Fibroblast of skin of back (primary cell): ENCODE data around the gene HOXA7. TPM values are rescaled to one million over a fixed set of nuclear protein-coding genes. Genes with fewer than 3 reads are reported as not detected.
A peak's percentile ranks its signal among the peaks of the same experiment; 100 is the strongest.

Experiments used
- DNase-seq: peaks from one replicate; pipeline ENCODE4 v3.0.0-alpha.2; 2013
- polyA plus RNA-seq, 2 experiments: library from polyadenylated mRNA; unstranded; fragments of 120-200 nt; gene quantifications; one replicate each; pipeline ENCODE4 v1.2.1, GENCODE V29; 2013; ENCODE audit not compliant: insufficient read length in 2 of 2

HOXA7 gene
- polyA plus RNA-seq (2013, experiment 1 of 2; ENCODE audit: insufficient read length) = 0.12 TPM
- polyA plus RNA-seq (2013, experiment 2 of 2; ENCODE audit: insufficient read length) = 0.08 TPM

DNA sequence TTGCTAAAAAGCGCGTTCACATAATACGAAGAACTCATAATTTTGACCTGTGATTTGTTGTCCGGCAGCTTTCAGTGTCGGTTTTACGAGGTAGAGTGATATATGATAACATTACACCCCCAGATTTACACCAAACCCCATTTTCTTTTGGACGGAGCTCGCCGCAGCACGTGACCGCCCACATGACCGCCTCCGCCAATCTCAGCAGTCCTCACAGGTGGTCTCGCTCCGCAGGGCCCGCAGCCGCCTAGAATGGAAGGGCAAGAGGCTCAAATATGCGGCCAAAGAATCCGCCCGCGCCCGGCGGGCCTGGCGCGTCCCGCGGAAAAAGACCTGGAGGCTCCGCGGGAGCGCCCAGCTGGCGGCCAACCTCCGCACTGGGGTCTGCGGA, at the start of gene HOXA7:
Gene HOXA7, minus strand, starts transcription at position 168 of the 391 bp plus-strand sequence. Its CDS starts 130 bp downstream, at position 38.
- no peak for DNase-seq

DNA sequence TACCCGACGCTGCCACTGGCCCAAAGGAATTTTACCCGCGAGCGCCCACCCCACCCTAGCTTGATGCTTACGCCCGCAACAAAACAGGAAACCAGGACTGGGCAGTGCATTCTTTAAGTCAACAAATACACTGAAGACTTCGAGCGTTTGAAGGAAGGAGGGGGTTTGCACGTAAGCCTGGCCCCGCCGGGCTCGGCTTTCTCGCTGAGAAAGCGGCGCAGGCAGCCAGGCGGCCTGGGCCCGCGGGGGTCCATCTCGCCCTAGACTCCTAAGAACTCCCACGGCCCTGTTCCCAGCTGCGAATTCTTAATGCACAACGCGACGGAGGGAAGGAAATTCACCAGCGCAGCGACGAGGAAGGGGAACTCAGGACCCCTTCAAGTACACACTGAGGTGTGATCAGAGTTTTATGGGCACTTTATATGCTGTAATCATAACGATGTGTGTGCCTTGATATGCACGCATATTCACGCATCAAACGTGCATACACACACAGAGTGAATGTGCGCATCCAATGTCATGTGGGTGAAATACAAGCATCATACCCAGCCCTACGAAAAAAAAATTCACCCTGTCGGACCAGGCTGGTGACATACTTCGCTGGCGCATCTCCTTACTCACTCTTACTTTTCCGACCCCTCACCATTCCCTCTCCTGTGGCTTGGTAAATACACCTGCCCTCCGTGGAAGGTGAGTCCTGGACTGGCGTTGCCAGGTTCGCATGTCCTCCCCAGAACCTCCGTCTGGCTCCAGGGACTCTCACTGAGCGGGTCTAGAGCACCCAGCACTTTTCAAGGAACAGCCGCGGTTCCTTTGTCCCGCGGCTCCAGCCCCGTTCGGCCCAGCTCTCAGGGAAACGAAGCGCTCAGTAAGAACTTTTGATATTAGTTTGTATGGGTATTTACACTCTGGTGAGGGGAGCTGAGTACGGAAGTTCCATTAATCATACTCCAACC, 49.1 kb upstream of the HOXA7 start:
- DNase-seq = no peak

DNA sequence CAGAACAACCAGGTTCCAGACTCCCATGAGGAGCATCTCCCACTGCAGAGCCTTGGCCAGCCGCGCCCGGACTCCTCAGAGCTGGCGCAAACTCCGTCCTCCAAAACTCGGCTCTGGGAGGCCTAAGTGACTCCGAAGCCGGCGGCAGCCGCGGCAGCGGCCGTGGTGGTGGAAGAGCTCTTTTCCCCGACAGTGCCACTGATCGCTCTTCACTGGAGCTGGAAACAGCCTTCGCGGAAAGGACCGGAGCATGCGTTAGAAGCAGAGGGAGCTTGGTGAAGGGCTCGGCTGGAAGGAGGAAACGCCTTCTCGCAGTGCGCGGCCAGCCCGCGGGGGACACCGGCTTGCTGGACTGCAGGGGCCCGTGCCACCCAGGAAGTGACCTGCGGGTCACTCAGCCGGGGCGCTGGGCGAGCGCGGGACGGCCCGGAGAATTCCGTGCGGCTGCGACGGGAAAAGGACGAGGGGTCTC, 48.4 kb upstream of the HOXA7 start:
- DNase-seq = peak; percentile 18

DNA sequence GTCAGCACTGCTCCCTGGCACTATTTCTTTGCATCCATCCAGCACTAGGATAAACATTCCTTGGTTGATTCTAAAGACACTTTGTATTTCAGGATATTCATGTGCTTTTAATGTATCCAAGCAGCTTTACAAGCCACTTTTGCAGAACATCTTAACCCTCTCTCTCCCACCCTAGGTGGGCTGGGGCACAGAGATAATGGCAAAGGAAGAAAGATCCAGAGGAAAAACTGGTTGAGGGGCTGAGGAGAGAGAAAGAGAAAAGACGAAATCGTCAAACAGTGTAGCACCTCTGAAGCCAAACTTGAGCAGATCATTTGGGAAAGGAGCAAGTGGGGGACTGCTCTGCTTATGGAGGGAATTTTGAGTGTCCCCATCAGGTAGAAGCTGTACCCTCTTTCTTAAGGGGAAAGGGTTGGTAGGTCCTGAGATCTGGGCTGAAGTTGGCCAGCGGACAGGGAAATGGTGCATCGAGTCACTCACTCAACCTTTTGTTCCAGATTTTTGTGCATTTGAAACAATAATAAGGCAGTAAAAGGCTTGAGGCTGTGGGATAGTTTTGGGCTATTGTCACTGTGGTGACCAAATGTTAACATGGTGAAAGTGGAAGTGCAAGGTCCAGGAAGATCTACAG, 47.6 kb upstream of the HOXA7 start:
- no peak for DNase-seq

DNA sequence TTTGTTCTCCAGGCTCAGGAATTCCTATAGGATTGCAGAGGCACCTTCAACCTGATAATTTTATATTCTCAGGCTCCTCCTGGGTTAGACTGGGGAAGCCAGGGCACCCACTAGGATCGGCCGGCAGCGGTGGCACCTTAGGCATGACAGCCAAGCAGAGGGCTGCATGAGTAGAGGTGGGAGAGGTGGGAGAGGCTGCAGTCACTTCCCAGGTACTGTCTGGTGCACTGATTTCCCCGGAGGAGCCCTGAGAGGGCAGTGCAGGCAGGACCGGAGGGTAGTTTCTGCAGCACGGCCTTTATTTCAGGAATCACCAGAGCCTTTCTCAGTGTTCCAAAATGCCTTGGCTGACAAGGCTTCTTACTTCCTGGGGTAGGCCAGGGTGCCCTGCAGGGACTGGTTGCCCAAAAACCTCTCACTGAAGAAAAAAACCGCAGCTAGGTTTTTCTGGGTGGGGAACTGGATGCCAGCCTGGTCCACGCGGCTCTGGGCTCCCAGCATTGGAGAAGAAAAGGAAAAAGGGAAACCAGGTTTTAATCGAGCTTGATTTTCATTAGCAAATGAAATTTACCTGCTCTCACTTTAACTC, 47.0 kb upstream of the HOXA7 start:
- DNase-seq = no peak

DNA sequence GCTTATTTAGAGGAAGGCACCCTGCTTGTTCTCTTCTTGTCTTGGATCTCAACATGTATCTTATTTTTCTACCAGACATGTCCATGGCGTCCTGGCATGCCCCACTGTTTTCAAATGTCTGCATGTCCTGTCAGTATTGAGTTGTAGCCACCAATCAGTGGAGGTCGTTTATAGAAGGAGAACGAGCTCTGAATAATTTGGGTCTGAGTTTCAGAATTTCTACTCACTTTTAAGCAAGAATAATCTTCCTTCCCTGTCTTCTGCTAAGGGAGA, 46.3 kb upstream of the HOXA7 start:
- DNase-seq = no peak

DNA sequence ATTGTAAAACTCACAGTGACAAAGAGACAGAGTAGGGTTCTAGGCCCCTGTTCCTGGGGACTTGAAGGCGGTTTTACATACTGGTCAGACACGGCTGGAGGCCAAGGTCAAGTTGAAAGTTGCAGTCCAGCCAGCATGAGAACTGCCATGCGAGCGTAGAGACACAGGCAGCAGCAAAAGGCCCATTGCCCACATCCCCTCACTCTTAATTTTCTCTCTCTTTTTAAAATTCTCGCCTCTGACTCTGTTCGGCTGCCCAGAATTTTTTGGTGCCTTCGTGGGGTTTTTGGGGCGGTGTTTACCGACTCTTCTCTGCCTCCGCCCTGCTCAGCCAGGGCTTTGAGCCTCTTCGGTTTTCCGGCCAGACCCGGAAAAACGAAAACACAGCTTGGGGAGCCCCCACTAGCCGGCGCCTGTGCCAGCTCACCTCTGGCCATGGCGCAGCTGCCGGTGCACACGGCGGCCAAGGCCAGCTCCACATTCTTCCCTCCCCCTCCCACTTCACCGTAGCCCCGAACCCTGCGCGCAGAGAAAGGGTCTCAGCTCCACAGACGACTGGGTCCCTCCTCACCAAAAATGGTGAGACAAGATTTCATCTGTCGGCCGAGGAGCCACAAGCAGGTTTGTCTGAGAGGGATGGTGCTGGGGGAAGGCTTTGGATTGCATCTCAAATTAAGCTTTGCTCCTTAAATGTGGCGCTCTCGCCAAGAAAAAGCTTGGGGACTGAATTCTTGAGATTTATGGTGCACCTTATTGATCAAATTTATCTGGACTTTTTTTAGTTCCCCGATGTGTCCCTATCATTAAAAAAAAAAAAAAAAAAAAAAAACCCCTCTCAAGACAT, 45.8 kb upstream of the HOXA7 start:
- DNase-seq = no peak

DNA sequence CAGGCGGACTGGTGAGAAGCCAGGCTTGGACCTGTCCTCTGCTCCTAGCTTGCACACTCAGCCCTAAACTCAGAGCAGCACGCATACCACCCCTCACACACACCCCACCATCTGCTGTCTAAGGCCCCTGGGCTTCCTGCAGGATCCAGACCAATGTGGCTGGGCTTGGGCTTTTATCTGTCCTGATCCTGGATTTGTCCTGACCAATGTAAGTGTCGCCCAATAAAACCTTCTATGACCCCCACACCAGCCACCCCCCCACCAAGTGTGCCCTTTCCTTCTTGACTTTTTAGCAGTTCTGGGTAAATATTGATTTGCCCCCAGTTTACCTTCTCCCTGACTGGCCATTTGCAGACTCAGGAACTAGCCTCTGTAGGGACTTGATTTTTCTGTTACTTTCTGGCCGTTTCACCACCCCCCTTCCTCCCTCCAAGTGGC, 45.1 kb upstream of the HOXA7 start:
- DNase-seq = no peak

DNA sequence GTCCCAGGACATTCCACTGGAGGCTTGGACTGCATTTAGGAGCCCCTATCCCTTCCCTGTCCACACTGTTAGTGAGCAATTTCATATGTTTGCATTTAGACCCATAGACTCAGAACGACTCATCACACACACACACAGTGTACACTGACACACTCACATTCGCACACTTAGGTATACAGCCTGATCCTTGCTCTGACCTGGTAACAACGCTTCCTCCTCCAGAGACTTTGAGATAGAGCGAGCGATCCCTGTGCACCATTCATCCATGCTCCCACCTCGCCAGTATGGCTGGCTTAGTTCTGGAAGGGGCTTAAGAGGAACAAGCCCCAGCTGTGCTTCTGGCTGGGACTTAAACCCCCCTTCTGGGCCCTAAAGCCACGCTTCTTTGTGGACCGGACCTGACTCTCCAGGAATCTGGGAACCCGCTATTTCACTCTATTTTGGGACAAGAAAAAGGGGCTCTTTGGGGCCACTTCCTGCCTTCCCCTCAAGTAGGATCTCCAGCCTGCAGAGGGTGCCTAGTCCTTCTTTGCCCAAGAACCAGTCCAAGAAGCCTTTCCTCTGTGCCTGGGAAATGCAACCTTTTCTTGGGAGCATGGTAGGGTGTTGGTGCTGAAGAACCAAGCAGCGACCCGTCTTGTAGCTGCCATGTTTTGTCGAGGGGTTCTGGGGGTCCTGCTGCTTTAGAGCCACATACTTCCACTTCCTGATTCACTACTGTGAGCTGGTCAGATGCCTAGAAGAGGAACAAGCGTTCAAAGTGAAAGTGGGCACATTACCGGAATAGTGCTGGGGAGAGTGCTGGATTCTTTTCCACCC, 44.5 kb upstream of the HOXA7 start:
- no peak for DNase-seq

DNA sequence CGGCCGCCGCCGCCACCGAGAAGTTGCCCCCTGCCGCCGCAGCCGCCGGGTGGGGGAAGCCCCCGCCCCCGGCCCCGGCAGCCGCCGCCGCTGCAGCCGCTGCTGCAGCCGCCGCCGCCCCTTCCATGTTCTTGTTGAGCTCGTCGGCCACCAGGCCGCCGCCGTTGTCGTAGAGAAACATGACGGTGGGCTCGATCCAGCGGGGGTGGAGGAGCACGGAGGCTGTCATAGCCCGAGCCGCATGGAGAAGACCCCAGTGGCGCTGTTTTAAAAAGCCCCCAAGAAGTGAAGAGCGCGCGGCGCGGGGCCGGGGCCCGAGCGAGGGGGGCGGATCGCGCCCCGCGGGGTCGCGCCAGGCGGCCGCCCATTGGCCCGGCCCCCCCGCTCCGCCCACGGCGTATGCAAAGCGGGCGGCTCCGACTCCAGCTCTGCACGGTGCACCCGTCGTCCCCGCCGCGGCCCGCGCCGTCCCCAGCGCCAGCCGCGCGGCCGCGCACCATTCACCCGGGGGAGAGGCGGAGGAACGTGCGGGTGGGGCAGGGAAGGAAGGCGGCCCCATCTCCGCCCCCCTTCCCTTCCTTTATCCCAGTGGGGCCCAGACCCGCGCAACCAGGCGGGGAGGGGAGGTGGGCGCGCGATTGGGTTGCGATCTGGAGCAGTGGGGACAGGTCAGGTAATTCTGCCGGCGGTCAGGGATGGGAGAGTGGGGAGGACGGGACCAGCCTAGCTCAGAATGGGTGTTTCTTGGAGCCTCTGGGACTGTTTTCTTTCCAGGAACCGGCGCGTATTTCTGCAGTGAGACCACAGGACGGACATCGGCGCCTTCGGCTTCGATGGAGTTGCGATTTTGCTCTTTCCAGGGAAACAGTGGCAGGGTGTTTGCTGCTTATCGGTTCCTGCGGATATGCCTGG, 43.6 kb upstream of the HOXA7 start, which contains the start of gene HOXA13:
Gene HOXA13, minus strand, starts transcription at position 243 of the 912 bp plus-strand sequence. Its CDS starts 14 bp downstream, at position 229.
- DNase-seq = peak; percentile 16

DNA sequence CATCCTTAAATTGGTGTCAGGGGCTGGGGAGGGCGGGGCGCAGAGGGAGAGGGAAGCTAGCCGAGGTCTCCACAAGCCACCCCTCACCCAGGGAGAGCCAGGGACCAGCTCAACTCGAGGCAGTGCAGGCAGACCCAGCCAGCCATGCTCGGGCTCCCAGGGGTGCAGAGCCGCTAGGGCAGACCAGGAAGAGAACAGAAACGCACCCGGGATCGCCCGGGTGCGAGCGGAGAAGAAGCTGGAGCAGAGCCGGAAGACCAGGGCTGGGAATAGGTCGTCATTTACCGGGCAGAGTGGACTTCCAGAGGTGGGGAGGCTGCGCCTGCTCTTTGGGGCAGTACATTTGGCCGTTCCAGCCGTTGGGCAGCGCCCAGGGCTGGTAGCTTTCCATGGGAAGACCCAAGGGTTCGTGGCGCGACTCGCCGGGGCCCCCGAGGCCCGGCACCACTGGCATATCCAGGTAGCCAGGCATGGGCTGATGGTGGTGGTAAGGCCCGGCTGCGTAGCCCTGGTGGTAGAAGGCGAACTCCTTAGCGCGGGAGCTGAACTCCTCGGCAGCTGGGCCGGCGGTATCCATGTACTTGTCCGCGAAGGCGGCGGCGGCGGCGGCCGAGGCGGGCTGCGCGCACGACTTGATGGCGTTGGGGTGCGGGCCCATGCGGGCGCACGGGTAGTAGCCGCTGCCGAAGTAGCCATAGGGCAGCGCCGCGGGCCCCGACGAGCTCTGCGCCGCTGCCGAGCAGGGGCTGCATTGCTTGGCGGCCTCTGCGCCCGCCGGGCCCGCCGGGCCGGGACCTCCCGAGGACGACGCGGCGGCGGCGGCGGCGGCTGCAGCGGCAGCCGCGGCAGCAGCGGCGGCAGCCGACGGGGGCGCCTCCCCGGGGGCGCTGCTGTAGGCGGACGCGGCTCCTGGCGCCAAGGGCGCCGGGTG, 42.7 kb upstream of the HOXA7 start:
- DNase-seq = no peak

DNA sequence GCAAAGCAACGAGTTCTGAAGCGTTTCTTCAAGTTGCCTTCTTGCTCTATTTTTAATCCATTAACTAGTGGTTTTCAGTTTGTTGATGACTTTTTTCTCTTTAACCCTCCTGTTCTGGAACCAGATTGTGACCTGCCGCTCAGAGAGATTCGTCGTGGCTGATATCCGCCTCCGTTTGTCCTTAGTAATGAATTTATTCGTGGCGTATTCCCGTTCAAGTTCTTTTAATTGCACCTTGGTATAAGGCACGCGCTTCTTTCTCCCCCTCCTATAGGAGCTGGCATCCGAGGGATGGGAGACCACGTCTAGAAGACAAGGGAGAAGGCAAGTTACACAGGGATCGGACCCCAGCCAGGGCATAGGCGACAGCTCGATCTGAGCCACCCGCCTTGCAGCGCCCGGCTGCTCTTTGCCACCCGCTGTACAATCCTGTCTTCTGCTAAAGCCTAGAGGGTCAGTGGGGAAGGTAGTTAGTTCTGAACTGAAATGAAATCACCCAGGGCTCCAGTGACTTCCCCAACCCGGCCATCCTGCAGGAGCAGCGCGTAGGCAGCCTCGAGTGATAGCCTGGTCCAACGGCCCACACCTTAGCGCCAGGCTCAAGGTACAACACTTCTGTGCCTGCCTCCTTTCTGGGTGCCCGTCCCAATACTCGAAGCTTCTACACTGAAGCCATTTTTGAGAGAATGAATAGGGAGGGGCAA, 41.8 kb upstream of the HOXA7 start:
- no peak for DNase-seq

DNA sequence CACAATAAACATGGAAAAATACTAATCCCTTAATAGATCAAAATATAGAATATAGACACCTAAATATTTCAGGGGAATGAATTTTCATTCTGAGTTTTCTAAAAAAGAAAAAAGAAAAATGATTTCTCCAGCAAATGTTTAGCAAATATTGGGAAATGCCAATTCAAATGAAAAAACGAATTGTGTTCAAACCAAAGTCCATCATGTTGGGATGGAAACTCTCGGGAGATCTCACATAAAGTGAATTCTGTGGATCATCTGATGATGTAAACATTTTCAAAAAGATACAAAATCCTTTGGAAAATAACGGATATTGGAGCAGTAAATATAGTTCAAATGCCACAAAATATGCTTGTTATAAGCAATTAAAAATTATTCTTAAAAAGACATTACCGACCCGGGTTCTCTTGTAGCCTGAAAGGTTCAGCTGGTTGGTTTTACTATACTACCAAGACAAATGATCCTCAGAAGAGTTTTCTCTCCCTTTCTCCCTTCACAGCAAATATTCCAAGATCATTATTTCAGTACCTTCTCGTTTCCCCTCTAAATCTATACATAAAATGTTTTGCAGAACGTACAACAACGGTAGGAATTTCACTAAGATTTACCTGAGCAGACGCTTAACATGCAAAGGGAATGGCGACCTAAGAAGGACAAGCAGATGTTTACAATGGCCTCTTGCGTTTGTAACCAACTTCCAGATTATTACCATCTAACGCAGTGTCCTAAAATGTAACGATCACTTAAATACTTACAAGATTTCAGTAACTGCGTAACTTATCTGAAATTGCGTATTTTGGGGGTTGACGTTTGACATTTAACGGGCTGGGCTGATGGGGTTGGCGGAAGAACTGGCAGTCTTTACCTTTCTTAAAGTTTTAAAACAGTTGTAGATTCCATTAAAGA, 40.9 kb upstream of the HOXA7 start:
- no peak for DNase-seq

DNA sequence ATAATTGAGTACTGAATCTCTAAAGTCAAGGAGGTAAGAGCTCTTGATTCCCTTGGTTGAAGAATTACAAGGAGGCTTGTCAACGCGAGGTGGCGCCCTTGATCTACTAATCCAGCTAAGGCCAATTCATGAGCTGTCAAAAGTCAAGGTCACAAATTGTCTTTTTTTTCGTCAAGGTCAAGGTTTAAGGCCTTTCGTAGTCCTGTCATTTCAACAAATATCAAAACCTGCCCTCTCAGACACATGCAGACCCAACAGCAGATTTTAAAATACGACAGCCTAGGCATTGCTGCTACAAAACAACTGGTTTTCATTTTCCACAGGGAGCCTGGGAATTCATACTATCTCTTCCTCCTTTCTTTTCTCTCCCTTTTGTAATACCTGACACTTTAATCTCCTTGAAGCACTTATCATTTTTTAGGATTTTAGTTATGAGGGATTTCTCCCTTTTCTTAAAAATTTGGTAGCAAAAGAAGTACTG, 39.9 kb upstream of the HOXA7 start:
- DNase-seq = peak; percentile 54

DNA sequence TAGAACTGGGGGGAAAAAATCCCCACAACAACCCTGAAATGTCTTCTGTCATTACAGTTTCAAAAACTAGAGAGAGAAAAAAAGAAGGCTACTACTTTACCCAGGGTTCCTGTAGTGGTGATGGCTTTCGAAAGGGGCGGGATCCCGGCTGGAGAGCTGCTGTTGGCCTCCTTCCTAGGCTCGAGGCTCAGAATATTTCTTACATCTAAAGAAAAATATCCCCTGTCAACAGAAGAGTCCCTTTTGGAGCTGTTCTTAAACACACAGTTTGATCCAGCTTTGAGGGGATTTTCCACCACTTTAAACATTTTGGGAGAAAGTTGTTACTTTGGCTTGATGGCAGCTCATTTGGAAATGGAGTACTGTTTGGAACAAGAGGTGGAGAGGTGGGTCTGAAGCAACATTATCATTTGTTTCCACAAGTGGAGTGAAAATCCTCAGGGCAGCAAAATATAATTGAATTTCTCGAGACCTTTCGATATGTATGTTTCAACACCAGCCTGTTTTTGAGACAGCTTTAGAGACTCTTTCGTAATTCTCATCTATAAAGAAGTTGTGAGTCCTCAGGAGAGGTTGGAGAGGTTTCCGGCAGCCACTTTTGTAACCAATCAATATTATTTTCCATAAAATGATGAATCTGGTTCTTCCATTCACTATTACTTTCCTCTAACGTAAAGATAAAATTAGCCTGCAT, 38.4 kb upstream of the HOXA7 start:
- no peak for DNase-seq

DNA sequence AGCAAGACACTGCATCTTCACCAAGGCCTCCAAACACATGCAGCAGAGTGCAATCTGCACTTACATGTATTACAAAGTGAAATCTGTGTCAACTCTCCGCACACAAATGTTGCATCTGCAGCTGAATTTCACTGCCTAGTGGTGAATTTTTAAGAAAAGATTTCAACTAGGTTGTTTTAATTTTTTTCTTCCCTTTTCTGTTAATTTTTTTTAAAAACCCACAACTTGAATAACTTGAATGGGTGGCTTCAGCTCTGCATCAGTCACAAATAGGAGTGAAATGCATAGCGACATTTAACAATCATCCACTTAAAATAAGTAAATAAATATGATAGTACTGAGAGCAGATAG, 37.5 kb upstream of the HOXA7 start:
- no peak for DNase-seq
